ENCODE measurements around the gene KCNK7.

The KCNK7 gene

DNA sequence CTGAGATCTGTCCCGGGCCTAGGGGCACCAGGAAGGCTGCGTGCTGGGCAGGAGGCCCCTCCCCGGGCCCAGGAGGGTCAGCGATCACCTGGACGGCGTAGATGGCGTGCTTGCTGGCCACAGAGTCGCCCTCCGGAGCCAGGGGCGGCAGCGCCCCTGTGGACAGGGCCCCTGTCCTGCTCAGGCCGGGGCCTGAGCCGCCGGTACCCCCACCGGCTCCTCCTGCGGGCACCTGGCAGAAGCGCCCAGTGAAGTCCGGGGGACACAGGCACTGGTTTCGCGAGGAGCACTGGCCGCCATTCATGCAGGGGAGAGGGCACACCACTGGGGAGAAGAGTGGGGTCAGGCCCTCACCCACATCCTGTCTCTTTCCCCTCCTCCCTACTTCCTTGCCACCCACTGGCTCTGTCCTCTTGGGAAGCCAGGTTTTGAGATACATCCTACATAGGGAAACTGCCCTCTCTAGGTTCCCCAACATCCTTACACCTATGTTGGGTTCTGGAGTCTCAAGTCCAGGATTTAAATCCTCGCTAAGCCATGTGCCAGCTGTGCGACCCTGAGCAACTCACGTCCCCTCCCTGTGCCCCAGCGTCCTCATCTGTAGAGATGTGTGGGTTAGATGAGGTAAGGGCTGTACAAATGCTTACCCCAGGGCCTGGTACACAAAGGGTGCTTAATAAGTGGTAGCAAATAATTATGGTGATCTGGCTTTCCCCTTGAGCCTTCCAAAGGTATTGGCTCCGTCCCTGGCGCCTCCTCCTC lies 41.4 kb downstream of the KCNK7 start:
- DNase-seq, result no peak

- DNase-seq, result no peak
These were observed 42.1 kb downstream of the KCNK7 start for GRCh38 chr11:65553301-65554001.

- DNase-seq, result no peak
These were observed 43.1 kb downstream of the KCNK7 start for GRCh38 chr11:65552388-65552951.

DNA sequence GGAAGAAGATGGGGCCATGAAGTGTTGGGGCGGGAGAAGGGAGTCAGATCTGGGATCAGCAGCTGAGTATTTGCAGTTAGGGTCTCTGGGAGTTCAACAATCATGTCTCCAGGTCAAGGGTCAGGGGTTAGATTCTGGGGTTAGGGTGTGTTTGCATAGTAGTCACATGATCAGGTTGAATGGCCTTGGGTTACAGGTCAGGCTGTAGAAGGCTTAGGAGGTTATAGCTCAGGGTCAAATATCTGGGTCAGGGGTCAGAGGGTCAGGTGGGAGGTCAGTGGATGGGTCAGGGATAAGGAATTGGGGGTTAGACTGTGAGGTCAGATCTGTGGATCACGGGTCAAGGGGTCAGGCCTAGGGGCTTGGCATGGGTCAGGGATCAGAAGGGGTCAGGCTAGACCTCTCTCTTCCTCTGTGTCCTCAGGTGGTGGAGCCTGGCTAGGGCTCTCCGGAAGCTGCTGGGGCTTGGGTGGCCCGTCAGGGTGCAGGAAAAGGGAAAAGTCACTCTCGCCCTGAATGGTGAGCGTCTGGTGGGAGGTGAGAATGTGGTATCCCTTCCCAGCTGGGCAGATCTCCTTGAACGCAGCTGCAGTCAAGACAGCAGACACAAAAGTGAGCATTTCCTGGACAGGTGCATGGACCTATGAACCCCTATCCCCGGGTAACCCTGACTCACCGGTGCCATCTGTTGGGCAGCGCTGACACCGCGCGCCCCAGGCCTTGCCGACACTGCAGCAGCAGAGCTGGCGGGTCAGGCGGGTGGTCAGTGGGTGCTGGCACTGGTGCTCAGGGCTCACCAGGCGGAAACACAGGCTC lies 43.8 kb downstream of the KCNK7 start:
- DNase-seq, result peak; percentile 82

DNA sequence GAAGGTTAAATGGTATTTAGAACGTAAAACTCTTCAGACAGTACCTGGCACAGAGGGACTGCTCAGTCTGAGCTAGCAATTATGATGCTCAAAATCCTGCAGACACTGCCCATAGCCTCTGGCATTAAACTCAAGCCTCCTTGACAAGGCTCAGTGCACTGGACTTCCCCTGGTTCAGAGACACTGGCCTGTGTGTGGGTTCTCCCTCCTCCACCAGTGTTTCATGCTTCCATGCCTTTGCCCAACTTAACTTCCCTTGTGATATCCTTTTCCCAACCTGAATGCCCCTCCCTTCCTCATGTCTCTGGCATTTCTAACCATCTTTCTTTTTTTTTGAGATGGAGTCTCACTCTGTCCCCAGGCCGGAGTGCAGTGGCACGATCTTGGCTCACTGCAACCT lies 46.5 kb downstream of the KCNK7 start:
- DNase-seq, result no peak

DNA sequence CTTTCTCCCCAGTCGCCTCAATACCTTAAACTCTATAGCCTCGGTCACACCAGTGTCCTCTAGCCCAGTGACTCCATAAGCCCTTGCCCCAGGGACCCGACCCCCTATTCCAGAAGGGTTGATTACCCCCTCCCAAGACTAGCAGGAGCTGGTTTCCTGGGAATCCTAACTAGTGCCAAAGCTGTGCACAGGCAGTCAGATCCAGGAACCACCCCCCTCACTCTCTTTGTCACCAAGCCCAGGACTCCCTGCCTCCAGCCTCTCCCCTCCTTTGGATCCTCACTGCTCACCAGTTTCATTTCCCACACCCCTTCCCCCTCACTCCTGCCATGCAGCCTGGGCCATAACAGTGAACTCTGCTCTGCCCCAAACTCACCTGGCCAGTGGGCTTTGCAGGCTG lies 47.2 kb downstream of the KCNK7 start:
- no peak for DNase-seq

DNA sequence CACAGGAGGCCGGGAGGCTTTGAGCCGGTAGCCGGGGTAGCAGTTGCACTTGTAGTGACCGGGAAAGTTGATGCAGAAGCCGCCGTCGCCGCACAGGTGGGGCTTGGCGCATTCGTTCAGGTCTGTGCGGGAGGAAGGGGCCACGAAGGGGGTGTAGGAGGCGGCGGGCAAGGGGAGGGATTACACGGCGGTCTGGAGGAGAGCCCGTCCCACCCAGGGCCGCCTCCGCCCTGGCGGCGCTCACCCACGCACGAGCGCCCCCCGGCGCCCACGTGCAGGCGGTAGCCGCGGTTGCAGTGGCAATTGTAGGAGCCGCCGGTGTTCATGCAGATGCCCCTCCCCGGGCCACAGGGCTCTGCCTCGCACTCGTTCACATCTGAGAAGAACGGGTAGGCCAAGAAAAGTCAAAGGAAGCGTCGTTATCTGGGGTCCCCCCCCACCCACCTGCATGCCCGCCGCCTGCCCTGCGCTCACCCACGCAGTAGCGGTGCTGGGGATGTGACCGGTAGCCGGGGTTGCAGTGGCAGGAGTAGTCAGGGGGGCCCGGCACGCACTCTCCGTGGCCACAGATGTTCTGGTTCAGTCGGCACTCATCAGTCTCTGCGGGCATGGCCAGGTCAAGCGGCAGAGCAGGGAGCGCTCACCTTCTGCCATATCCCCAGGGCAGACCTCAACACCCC lies 48.0 kb downstream of the KCNK7 start:
- DNase-seq, result no peak

DNA sequence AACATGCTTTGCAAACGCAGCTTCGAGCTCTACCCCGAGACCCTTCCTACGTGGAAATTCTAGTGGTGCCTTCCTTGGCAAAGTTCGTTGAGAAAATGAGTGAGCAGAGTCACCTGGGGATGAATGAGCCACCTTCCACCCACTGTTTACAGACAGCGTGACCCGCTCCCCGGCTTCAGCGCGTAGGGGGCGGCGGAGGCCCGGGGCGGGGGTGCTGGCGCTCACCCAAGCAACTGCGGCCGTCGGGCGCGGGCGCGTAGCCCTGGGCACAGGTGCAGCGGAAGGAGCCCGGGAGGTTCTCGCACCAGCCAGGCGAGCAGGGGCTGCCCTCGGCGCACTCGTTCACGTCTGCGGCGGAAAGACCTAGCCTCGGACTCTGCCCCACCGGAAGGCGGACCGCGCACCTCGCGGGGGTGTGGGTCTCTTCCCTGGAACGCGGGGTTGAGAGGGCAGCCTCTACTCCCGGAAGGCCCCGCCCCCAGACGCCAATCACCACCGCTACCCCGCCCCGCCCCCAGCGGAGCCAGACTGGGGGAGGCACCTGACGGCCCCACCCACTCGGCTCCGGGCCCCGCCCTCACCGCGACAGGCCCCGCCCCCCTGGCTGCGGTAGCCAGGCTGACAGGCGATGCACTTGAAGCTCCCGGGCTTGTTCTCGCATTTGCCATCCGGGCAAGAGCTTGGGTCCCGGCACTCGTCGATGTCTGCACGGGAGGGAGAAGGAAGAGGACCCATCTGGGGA lies 49.2 kb downstream of the KCNK7 start:
- DNase-seq, result peak; percentile 90

DNA sequence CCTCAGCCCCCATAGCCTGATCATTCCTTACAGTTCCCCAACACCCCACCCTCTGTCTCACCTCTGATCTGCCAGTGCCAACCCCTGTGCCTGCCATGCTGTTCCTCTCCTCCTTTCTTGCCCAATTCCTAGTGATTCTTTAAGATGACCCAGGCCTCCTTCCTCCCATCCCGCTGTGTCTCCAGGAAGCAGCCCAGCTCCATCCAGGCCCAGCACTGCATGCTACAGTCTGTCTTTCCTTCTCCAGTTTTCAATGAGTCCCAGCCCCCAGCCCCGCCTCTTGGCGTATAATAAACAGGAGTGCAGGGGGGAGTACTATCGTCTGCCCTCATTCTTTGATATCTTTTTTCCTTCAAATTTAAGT lies 49.8 kb downstream of the KCNK7 start:
- DNase-seq, result no peak

Data from NCI-H1105 treated with DMSO at 0.1 percent for 48 hours (cell line).